ENCODE results near the gene PGAM1.
"Not testable (repeated sequence)": the region's sequence is repeated elsewhere in the genome, so short reads cannot be mapped to it uniquely, and the experiment has no call there.

Gene PGAM1

GRCh38 chr10:97425964-97426775 lies at the start of gene PGAM1:
TSS of gene PGAM1 (plus strand) at chr10:97426191. CDS start at chr10:97426308, 117 bp downstream.
- peak; percentile 89 to 93 for DNase-seq (ENCODE audit: low read depth in 2 of 2)

- no peak for DNase-seq (ENCODE audit: low read depth in 2 of 2)
Observed at GRCh38 chr10:97376413-97376812, 49.6 kb upstream of the PGAM1 start.

GRCh38 chr10:97378933-97379921 lies 46.8 kb upstream of the PGAM1 start:
- no peak for DNase-seq (ENCODE audit: low read depth in 2 of 2)

GRCh38 chr10:97380516-97380915 lies 45.5 kb upstream of the PGAM1 start:
- DNase-seq (ENCODE audit: low read depth in 2 of 2) = no peak

GRCh38 chr10:97381626-97382025 lies 44.4 kb upstream of the PGAM1 start:
- no peak for DNase-seq (ENCODE audit: low read depth in 2 of 2)

GRCh38 chr10:97383159-97383558 lies 42.8 kb upstream of the PGAM1 start:
- DNase-seq (ENCODE audit: low read depth in 2 of 2) = no peak

- no peak for DNase-seq (ENCODE audit: low read depth in 2 of 2)
Observed at GRCh38 chr10:97384156-97384555, 41.8 kb upstream of the PGAM1 start.

- no peak for DNase-seq (ENCODE audit: low read depth in 2 of 2)
Observed at GRCh38 chr10:97384641-97385040, 41.4 kb upstream of the PGAM1 start.

GRCh38 chr10:97385565-97385964 lies 40.4 kb upstream of the PGAM1 start:
- DNase-seq (ENCODE audit: low read depth in 2 of 2) = no peak

- DNase-seq (ENCODE audit: low read depth in 2 of 2) = no peak
Observed at GRCh38 chr10:97388152-97388551, 37.8 kb upstream of the PGAM1 start.

- DNase-seq (ENCODE audit: low read depth in 2 of 2) = no peak
Observed at GRCh38 chr10:97390091-97390490, 35.9 kb upstream of the PGAM1 start.

- no peak for DNase-seq (ENCODE audit: low read depth in 2 of 2)
Observed at GRCh38 chr10:97393034-97393573, 32.9 kb upstream of the PGAM1 start.

- DNase-seq (ENCODE audit: low read depth in 2 of 2) = no peak
Observed at GRCh38 chr10:97396056-97396455, 29.9 kb upstream of the PGAM1 start.

- DNase-seq (ENCODE audit: low read depth in 2 of 2) = no peak
Observed at GRCh38 chr10:97399843-97400545, 26.0 kb upstream of the PGAM1 start.

- DNase-seq (ENCODE audit: low read depth in 2 of 2) = peak; percentile 49 to 69
Observed at GRCh38 chr10:97400665-97401454, 25.1 kb upstream of the PGAM1 start, which contains the start of gene RRP12. TSS of gene RRP12 (minus strand) at chr10:97401340. CDS start at chr10:97401231, 109 bp downstream.

- DNase-seq (ENCODE audit: low read depth in 2 of 2) = no peak
Observed at GRCh38 chr10:97401455-97401919, 24.5 kb upstream of the PGAM1 start.

- no peak for DNase-seq (ENCODE audit: low read depth in 2 of 2)
Observed at GRCh38 chr10:97404044-97404443, 21.9 kb upstream of the PGAM1 start.

GRCh38 chr10:97406064-97406463 lies 19.9 kb upstream of the PGAM1 start:
- DNase-seq (ENCODE audit: low read depth in 2 of 2) = no peak

- not testable (repeated sequence) for DNase-seq (ENCODE audit: low read depth in 2 of 2)
Observed at GRCh38 chr10:97406483-97406882, 19.5 kb upstream of the PGAM1 start.

- peak in 1 of 2 donors; percentile 42 for DNase-seq (ENCODE audit: low read depth in 2 of 2)
Observed at GRCh38 chr10:97407211-97407951, 18.6 kb upstream of the PGAM1 start.

Data from stimulated activated CD8-positive, alpha-beta memory T cell treated with anti-CD3 and anti-CD28 coated beads, Interleukin-2, amount 100 ng/mL, for 1 hour (primary cell).